ENCODE results near the gene KRTAP25-1.

The KRTAP25-1 gene

DNA sequence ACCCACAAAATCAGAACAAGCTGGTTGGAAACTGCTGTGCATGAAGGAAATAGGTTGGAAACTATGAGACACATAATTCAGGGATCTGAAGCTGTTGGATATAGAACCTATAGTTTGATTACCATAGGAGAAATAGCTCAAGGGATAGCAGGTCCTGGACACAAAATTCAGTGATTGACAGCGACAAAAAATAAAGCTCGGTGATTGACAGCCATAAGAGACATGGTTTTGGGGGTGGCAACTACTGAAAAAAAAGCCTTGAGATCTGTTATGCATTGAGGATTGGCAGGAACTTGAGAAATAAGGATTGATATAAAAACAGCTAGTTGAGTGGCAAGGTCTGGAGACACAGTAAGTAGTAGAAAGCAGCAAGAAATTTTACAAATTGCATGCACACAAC lies at the start of gene KRTAP25-1:
TSS of gene KRTAP25-1 (minus strand) at position 300 of the 400 bp plus-strand sequence. CDS start at position 276, 24 bp downstream.
- no peak for DNase-seq

DNA sequence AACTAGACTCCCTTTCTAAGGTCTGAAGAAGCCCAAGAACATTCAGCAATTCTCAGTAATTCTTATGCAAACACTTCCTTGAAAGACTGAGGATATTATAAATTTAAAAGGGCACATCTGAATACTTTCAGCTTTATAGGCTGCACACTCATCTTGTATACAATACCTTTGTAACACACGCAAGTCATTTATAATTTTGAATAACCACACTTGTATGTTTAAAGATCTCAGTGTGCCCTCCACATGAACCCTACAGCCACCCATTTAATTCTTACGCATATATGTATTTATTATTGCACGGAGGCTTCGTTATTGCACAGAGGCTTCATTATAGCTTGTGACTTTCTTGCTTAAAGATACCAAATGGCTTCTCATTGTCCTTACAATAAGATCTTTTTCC lies 49.4 kb upstream of the KRTAP25-1 start:
- no peak for DNase-seq

DNA sequence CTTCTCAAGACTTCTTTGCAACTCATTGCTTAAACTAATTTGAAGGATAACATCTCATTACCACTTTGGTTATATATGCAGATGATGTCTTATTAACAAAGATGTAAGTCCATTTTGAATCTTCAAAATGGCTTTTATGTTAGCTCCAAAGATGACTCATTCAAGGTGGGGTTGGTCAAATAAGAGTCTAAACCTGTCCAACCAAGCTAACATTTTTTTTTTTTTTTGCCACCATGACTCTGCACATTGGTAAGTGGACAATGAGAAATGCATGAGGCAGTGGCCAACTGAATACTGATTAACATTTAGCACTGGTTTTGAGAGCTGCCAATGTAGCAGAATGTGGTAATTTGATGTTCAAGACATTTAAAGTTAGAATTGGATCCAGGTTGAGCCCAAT lies 48.5 kb upstream of the KRTAP25-1 start:
- no peak for DNase-seq

DNA sequence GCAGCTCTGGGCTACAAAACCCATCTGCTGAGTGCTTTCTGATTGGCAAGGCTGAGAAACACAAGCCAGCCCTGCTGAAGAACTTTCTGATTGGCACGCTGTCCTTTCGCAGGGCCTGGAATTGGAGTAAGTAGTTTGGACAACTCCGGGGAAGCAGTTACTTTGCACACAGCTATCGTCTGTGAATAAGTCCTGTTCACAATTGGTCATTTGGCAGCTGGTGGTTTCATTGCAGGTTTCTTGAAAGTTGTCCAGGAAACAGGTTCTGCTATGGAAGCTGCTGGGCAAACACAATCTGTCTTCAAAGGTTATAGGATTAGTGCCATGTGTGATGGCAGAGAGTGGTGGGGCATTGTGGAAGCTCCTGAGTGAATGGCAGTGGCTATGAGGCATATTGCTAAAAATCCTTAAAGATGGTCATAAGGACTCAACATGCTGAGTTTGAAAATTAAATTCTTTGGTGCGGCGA lies 48.0 kb upstream of the KRTAP25-1 start, which contains the start of gene KRTAP27-1:
TSS of gene KRTAP27-1 (minus strand) at position 419 of the 469 bp plus-strand sequence. CDS start at position 393, 26 bp downstream.
- DNase-seq = no peak

DNA sequence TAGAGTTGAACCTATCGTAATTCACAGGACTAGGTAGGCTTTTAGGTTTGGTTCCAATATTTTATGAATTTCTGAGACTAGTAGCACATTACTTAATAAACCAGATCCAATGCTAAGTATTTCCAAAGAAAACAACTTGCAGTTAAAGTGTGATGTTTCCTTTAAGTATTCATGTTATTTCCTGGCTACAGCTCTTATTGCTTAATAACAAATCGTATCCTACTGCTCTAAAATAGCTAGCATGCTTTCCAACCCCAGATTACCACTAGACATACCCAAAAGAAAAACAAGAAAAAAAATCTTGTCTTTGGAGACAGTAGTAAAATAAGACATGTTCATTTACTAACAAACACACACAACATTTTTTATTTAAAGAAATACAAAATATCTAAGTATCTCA lies 47.3 kb upstream of the KRTAP25-1 start:
- no peak for DNase-seq

DNA sequence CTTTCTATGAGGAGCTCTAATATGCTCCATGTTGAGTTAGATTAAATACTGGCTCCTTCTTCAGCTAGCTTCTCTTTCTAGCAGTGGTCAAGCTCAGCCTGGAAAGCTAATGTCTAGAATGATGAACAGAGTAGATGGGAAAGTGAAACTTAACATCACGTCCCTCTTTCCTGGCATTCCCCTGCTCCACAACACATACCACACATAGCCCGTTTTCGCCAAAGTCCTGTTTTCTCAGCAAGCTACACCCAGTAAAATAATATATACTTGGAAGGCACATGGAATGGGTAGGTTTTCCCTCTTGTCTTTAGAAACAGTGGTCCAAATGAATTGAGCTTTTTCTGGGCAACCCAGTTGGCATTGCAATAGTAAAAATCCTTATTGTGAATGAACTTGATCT lies 44.4 kb upstream of the KRTAP25-1 start:
- DNase-seq = no peak

GRCh38 chr21:30332681-30333080 lies 43.4 kb upstream of the KRTAP25-1 start:
- no peak for DNase-seq

GRCh38 chr21:30329203-30329875 lies 40.0 kb upstream of the KRTAP25-1 start:
- no peak for DNase-seq

- no peak for DNase-seq
Observed at GRCh38 chr21:30326390-30326789, 37.1 kb upstream of the KRTAP25-1 start.

- DNase-seq = no peak
Observed at GRCh38 chr21:30320215-30320614, 30.9 kb upstream of the KRTAP25-1 start, which contains the start of gene KRTAP26-1. Gene KRTAP26-1 (minus strand): TSS chr21:30320315. CDS start chr21:30320035, 280 bp downstream.

GRCh38 chr21:30315701-30316100 lies 26.4 kb upstream of the KRTAP25-1 start:
- no peak for DNase-seq

DNA sequence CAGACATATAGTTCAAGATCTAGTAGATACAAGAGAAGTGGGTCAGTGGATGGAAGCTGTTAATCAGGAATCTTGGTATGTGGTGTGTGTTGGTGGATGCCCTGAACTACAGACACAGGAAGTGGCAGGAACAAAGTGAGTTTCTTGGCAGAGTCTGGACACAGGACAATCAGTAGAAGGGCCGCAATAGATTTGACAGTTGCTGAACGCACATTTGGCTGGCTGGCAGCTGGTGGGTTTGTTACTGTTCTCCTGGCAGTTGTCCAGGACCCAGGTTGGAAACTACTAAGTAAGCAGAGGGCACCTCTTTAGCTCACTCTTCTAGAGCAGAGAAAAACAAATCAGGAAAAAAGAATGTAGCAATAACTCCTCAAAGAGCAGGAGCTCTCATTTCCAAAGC lies 17.6 kb upstream of the KRTAP25-1 start:
- no peak for DNase-seq

DNA sequence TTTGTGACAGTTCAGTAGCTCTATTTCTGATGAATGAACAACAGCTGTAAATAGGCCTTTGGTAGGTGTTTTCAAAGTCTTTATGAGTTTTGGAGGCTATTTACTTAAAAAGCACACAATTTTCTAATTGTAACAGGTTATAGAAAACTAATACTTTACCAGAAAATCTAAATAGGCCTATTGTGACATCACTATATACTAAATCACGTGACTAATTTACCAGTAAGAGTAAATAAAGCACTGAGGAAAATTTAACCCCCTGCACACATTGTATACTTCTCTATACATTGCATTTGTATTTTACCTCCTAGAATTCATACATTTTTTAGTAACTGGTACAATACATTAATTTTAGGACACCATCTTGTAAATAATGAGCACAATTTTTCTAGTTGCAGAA lies 15.8 kb upstream of the KRTAP25-1 start:
- no peak for DNase-seq

DNA sequence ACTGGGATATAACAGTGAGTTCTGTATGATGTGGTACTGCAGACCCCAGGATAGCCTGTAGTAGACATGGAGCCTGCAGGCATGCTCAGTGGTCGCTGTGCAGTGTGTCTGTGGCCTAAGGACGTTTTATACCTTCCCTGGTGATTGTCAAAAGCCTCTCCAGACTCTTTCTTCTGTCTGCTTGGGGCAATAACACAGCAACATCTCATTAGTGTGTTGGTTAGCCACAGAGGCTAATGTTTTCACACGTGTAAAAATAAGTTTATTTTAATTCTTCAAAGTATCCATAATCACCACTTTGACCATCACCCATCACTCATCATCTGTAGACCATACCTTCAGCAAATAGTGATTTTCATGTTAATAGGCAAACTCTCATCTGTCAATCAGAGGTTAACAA lies 6.5 kb downstream of the KRTAP25-1 start, which contains the start of gene KRTAP24-1:
TSS of gene KRTAP24-1 (minus strand) at position 101 of the 400 bp plus-strand sequence. CDS start at position 83, 18 bp downstream.
- no peak for DNase-seq

DNA sequence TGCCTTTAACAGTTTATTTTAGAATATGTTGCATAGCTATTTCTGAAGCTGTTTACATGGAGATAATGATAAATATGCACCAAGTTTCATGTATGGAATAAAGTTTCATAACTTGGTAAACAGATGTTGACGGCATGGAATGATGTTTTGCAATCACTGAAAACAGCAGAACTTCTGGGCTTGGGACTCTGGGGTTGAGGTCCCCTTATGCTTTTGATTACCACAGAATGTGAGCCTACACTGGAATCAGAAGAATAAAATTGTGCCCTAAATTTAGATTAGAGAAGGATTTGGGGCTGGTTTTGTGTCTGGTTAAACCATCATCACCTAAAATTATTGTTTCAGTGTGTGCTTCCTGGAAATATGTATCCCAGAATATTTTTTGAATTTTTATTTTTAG lies 17.7 kb downstream of the KRTAP25-1 start:
- DNase-seq = no peak

DNA sequence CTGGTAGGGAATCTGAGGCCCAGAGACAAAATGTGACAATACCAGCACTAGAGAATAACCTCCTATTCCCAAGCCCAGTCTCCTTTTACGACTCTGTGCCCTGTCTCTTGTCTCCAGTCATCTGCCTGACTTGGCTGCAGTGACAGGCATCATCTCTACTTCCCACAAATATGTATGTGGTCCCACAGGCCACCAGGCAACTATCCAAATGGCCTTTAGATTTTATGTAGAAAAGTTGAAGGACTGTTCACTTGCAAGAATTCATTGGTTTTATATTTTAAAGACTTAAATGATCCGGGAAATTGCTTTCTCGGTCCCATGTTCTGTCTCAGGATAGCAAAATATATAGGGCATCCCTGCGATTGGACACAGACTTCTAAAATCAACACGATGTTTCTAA lies 18.2 kb downstream of the KRTAP25-1 start:
- DNase-seq = no peak

DNA sequence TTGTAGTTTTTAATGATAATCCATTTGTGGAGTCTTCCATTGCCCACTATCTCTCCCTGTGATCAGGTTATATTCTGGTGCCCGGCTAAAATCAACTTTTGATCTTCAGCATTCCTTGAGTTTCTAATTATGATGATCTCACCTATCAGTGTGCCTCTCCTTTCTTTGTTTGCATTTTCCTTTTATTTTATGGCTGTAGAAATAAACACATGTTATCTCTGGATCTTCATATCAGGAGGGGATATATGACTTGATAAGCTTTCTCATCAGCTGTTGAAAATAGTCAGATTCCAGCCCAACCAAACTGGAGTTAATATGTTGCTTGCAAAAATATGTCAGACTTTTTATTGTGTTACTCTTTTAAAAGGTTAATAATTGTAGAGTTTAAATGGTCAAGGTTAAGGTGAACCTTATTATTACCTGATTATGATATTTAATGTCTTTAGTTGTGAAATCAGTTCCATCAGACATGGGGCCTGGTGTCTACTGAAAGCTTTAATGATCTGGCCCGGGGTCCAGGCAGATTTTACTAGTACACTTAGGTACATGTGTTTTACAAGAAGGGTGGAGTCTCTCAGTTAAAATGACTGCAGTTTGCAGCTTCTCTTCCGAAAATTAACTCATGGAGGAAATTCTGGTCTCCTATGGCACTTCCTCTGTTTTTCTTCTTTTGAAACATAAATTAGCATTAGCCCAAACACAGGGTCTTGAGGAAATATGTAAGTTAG lies 19.3 kb downstream of the KRTAP25-1 start:
- DNase-seq = no peak

- DNase-seq = no peak
Observed at GRCh38 chr21:30268608-30269197, 20.6 kb downstream of the KRTAP25-1 start.

DNA sequence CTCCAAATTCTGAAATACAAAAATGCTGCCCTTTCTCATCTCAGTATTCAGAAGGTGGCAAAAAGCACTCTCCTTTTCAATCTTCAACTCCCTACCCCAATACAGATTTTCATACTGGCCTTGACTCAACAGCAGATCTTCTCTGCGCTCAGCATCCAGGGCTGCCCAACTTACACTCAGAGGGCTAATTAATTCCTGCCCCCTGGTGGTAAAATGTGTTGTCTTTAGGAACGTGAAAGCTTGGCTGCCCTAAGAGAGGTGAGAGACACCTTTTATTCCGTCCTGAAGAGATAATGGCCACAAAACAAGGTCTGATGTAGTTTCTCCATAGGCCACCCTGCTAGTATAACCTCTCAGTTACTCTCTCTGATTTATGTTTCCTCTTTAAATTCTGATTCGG lies 31.5 kb downstream of the KRTAP25-1 start:
- no peak for DNase-seq

GRCh38 chr21:30256100-30256499 lies 33.2 kb downstream of the KRTAP25-1 start:
- no peak for DNase-seq

- DNase-seq = no peak
Observed at GRCh38 chr21:30255679-30256078, 33.6 kb downstream of the KRTAP25-1 start.

GRCh38 chr21:30251781-30252180 lies 37.5 kb downstream of the KRTAP25-1 start:
- no peak for DNase-seq

GRCh38 chr21:30249936-30250335 lies 39.4 kb downstream of the KRTAP25-1 start:
- DNase-seq = no peak

DNA sequence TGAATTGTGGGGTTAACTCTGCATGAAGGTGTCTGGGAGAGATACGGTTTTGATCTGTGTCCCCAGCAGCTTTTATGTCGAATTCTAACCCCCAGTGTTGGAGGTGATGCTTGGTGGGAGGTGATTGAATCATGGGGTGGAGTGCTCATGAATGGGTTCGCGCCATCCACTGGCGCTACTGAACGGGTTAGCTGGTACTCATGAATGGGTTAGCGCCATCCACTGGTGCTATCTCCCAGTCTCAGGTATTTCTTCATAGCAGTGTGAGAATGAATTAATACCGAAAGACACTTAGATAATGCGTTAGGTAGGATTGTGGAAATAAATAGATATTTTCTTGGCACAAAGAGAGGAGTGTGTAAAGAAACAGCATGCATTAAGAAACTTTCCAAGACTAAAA lies 40.5 kb downstream of the KRTAP25-1 start:
- DNase-seq = no peak

All from NCI-H2107 (cell line).